IPS-15b (cell line): ENCODE measurements around the gene NOL9.

Source experiments
- H3K27me3 ChIP-seq: one replicate; pipeline ENCODE4 v1.6.1; 2013; ENCODE audit warnings: low read length; ENCODE audit not compliant: control insufficient read depth, insufficient read depth
- H3K36me3 ChIP-seq: one replicate; pipeline ENCODE4 v1.6.1; 2013; ENCODE audit warnings: low read length; ENCODE audit not compliant: control insufficient read depth, insufficient read depth
- H3K4me1 ChIP-seq: one replicate; pipeline ENCODE4 v1.6.1; 2013; ENCODE audit warnings: mild to moderate bottlenecking, low read length; ENCODE audit not compliant: control insufficient read depth, insufficient read depth
- H3K4me3 ChIP-seq: one replicate; pipeline ENCODE4 v1.5.1; 2013; ENCODE audit warnings: low read depth, low read length
- H3K9ac ChIP-seq: one replicate; pipeline ENCODE4 v1.6.1; 2013; ENCODE audit warnings: low read depth, mild to moderate bottlenecking, low read length
- H3K9me3 ChIP-seq: one replicate; pipeline ENCODE4 v1.6.1; 2013; ENCODE audit warnings: mild to moderate bottlenecking, low read length; ENCODE audit not compliant: control insufficient read depth, insufficient read depth

Gene NOL9

DNA sequence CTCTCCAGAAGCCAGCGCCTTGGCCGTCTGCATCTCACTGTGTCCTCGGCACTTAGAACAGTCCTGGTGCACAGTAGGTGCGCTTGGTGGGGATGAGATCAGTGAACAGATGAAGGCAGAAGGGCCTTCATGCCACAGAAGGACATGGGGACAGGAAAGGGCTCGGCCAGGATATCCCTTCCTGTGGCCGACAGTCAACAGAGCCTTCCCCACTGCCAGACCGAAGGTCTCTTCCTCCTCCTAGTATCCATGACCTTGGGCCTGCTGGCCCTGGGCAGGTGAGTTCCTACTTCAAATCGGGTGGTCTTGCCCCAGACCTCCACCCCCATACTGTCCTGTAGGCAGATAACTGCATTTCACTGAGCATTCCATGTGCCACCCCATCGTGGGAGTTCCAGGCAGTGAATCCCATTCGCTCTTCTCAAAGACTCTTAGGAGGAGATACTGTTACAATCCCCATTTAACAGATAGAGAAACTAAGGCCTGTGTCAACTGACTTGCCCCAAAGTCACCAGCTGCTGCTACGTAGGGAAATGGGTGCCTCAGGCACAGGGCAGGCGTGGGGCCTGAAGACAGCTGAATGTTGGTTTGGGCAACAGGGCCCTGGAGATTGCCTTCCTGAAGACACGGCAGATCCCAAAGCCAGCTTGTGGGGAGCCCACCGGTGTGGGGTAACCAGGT lies 66.4 kb downstream of the NOL9 start:
- no peak overlapping the region for H3K4me3 ChIP-seq
- no peaks in the 10 kb centered on the region for H3K9me3 ChIP-seq
- H3K27me3 ChIP-seq, result peaks cover 5% of the 10 kb centered on the region
- no peak overlapping the region for H3K9ac ChIP-seq
- peaks cover 8% of the 10 kb centered on the region for H3K4me1 ChIP-seq
- H3K36me3 ChIP-seq, result no peaks in the 10 kb centered on the region

DNA sequence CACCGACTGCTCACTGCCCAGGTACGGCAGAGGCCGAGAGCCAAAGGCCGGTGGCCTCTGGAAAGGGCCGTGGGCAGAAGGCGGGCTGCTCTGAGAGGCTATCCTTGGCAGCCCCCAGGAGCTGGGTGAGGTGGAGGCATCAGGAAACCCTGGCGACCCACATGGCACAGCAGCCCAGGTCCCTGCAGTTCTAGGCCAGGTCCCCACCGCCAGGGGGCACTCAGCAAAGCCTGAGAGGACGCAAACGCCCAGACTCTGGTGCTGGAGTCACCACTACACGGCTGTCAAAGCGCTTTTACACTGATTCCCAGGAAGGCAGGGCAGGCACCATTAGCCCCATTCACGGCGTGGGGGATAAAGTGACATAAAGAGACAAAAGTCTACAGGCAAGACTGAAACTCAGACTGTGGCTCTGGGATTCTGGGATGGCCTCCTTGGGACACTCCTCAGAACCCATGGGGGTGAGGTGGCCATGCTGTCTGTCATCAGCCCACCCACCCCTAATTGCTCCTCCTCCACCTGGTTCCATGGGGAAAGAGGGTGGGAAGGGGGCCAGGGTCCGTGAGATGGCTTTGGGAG lies 67.8 kb downstream of the NOL9 start:
- Histone ChIP-seq H3K27me3 (peaks cover 5% of the 10 kb centered on the region), H3K4me3 (peak overlapping the region; percentile 52), H3K4me1 (peaks cover 4% of the 10 kb centered on the region), H3K36me3 (no peaks in the 10 kb centered on the region), H3K9me3 (no peaks in the 10 kb centered on the region), H3K9ac (no peak overlapping the region)

DNA sequence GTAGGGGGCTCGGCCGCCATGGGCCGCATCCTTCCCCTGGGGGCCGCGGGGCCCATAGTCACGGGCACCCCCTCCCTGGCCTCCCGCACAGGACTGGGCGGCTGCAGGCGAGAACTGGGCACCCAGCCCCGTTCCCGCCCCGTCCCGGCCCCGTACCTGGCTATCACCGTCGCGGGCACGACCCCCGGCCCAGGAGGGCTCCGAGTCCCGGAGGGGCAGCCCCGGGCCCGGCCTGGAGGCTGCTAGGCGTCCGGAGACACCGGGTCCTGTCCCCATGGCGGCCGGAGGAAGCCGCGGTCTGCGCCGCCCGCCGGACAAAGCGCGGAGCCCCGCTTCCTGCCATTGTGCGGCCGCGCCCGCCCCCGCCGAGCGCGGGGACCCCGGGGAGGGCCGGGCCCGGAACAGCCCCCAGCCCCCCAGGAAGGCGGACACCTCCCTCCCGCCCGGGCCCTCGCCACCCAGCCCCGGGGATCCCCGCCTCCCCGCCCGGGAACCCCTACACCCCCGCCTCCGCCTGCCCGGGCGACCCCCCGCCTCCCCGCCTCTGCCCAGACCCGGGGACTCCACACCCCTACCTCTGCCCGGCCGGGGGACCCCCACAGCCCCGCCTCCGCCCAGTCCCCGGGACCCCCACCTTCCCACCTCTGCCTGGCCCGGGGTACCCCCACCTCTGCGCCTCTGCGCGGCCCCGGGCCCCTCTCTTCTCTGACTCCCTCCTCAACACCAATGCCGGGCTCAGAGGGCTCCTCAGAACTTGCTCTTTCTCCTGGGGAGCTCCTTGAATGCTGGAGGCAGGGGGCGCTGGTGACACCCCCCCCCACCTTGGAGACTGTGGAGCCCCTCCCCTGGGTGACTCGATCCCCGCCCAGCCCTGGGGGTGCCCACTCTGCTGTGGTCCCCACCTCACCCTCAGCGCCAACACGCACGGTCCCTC lies 68.9 kb downstream of the NOL9 start:
- Histone ChIP-seq H3K9ac (no peak overlapping the region), H3K36me3 (no peaks in the 10 kb centered on the region), H3K9me3 (no peaks in the 10 kb centered on the region), H3K27me3 (peaks cover 5% of the 10 kb centered on the region), H3K4me3 (peak overlapping the region; percentile 54), H3K4me1 (peaks cover 3% of the 10 kb centered on the region)

DNA sequence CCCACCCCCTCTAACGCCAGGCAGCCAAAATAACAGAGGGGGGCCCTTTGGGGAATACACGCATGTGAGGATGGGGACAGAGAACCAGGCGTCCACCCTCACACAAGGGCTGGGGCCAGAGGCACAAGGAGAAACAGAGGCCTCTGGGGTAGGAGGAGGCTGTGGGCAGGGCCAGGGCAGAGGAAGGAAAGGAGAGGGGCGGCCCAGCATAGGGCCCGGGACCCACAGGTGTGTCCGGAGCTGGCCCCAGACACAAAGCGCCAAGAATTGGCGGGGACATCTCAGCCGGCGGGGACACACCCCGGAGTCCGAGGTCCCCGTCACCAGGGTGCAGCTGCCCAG lies 69.5 kb downstream of the NOL9 start:
- peak overlapping the region; percentile 37 for H3K9ac ChIP-seq
- H3K27me3 ChIP-seq, result peaks cover 5% of the 10 kb centered on the region
- peak overlapping the region; percentile 54 for H3K4me3 ChIP-seq

DNA sequence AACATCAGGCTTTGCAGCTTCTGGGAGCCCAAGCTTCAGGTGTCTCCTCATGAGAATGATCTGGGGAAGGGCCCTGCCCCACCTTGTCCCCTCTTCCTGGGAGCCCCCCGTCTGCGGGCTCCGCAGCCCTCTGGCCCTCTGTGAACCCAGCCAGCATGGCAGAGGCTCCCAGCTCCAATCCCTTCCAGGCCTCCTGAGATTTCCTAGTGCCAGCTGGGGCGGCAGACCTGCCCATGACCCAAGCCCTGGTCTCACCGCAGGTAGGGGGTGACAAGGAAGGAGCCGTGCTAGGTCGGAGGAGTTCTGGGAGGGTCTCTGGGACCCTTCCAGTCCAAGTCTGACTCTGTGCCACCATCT lies 70.6 kb downstream of the NOL9 start:
- Histone ChIP-seq H3K4me3 (no peak overlapping the region), H3K27me3 (peaks cover 5% of the 10 kb centered on the region), H3K9me3 (no peaks in the 10 kb centered on the region), H3K4me1 (peaks cover 3% of the 10 kb centered on the region), H3K9ac (no peak overlapping the region), H3K36me3 (no peaks in the 10 kb centered on the region)

More for the DNA sequence above, 69.5 kb downstream of the NOL9 start:
- Histone ChIP-seq H3K4me1 (peaks cover 3% of the 10 kb centered on the region), H3K36me3 (no peaks in the 10 kb centered on the region), H3K9me3 (no peaks in the 10 kb centered on the region)

DNA sequence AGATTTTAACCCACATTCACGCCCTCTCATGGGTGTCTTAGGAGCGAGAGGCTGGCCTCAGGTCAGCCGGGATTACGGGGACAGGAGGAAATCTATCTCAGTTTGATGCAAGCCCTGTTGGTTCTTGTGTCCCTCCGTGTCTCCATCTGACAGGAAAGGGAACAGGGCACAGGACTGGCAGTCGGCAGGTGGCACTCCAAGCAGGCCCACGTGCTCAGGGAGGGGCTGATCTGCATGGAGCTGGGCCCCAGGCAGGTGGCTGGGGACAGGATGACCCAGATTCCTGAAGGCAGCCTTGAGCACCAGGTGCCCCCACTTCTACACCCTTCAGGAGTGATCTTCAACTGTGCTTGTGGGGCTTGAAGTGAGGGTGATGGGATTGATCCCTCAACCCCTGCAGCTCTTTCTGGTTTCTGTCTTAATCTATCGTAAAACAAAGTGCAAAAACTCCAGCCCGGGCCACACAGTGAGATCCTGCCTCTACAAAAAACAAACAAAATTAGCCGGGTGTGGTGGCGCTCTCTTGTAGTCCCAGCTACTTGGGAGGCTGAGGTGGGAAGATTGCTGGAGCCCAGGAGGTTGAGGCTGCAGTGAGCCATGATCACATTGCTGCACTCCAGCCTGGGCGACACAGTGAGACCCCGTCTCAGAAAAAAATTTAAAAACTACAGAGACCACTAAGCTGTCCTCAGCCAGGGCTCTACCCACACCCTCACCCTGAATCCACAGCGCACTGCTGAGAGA lies 71.1 kb downstream of the NOL9 start:
- peaks cover 5% of the 10 kb centered on the region for H3K27me3 ChIP-seq
- no peaks in the 10 kb centered on the region for H3K9me3 ChIP-seq
- H3K9ac ChIP-seq, result no peak overlapping the region

DNA sequence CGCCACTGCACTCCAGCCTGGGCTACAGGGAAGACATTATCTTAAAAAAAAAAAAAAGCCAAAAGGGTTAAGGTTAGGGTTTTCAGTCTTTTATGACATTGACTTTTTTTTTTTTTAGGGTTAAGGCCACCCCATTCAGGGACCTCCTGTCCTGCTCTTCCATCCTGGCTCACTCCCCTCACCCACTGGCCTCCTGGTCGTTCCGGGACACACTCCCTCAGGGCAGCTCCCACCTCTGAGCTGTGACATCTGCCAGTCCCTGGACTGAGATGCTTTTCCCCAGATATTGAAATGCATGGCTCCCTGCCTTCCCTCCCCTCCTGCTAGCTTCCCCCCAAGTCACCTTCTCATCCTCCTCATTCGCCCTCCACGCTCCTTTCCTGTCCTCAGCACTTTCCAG lies 72.5 kb downstream of the NOL9 start:
- H3K27me3 ChIP-seq, result peaks cover 5% of the 10 kb centered on the region
- H3K9me3 ChIP-seq, result no peaks in the 10 kb centered on the region
- no peak overlapping the region for H3K9ac ChIP-seq
- H3K4me1 ChIP-seq, result peaks cover 3% of the 10 kb centered on the region
- no peak overlapping the region for H3K4me3 ChIP-seq
- H3K36me3 ChIP-seq, result no peaks in the 10 kb centered on the region

More for the DNA sequence above, 71.1 kb downstream of the NOL9 start:
- Histone ChIP-seq H3K4me3 (no peak overlapping the region), H3K4me1 (peaks cover 3% of the 10 kb centered on the region), H3K36me3 (no peaks in the 10 kb centered on the region)

DNA sequence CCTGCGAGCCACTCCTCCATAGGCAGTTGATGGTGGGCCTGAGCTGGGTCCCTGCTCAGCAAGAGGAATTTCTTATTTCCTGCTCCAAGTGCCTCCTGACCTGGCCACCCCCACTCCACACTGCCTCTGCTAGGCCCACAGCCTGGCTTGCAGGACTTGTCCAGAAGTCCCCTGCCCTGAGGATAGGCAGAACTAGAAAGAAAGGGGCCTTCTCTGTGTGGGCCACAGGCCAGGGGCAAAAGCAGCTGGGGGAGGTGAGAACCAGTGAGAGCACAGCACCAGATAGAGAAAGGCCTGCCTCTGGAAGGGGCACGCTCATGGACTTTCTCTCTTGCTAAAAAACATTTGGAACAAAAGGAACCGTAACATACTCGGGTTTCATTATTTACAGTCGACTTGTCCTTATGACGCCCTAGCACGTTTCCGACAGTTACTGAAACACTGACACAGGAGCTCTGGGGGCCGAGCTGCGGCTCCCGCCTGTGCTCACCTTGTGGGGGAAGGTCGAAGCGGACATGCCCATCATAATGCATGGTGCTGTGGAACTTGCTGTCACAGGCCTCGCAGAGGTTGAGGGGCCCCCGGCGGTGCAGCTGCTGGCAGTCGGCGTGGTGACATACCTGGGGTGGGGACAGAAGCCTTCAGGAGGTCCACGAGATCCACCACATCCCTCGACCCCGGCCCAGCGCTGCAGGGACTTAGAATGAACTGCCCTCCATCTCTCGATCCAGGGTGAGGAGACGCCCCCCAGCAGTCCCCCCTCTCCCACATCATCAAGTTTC lies 77.1 kb downstream of the NOL9 start:
- peaks cover 12% of the 10 kb centered on the region for H3K36me3 ChIP-seq
- H3K27me3 ChIP-seq, result no peaks in the 10 kb centered on the region
- H3K4me3 ChIP-seq, result no peak overlapping the region
- H3K9ac ChIP-seq, result no peak overlapping the region
- H3K4me1 ChIP-seq, result peaks cover 5% of the 10 kb centered on the region
- H3K9me3 ChIP-seq, result no peaks in the 10 kb centered on the region

DNA sequence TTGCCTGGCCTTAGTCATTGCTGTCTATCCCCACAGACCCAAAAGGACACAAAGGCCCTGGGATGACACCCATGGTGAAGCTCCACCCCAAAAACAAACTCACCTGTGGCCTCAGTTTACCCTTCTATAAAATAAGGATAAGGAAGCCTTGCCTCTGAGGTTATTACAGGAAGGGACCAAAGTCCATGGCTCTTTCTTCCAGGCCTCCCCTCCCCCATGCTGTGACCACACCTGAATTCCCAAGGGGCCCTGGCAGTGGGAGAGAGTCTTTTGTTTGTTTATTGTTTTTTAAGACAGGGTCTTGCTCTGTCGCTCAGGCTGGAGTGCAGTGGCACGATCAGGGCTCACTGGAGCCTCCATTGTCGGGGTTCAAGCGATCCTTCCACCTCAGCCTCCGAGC lies 77.8 kb downstream of the NOL9 start:
- H3K27me3 ChIP-seq, result no peaks in the 10 kb centered on the region
- H3K36me3 ChIP-seq, result peaks cover 18% of the 10 kb centered on the region
- peaks cover 11% of the 10 kb centered on the region for H3K4me1 ChIP-seq
- no peaks in the 10 kb centered on the region for H3K9me3 ChIP-seq
- H3K4me3 ChIP-seq, result no peak overlapping the region
- H3K9ac ChIP-seq, result no peak overlapping the region

DNA sequence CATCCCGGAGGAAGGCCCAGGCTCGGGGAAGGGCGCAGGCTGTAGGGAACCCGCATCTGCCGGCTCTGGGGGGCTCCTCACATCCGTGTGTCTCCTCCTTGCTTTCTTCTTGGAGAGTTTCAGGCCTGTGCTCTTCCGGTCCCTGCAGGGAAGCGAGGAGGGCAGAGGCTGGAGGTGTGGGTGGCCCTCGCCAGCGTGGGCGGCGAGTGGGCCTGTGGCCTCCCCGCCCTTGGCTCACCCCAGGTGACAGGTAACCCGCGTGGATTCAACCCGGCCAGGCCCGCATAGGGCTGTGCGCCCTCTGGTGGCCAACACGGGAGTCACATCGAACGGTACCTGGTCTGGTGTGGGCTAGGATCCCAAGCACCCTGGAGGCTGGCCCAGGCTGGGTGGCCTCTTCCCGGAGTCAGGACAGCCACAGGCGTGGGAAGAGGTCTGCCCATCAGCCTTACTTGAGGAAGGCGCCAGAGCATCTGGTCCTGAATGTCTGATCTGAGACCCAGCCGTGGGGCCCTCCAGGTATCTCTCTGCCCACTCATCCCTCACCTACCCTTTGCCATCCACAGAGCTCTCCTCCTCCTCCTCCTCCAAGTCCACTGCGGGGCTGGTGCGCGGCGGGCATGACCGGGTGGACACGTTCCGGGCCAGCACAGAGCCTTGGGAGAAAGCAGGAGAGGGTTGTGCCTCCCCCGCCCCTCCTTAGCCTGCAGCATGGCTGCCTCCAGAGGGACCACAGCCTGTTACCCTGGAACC lies 78.8 kb downstream of the NOL9 start:
- Histone ChIP-seq H3K4me3 (peak overlapping the region; percentile 26), H3K4me1 (peaks cover 11% of the 10 kb centered on the region), H3K36me3 (peaks cover 22% of the 10 kb centered on the region), H3K9me3 (no peaks in the 10 kb centered on the region), H3K27me3 (no peaks in the 10 kb centered on the region), H3K9ac (no peak overlapping the region)
